IMR-90 (cell line): Measurements from ENCODE around the gene PEX14. TPM values are rescaled to one million over a fixed set of nuclear protein-coding genes. Genes with fewer than 3 reads are reported as not detected.

Source experiments
- ATAC-seq: fragments of 200-7000 bp; cut with Tn5 transposase; 2 replicates; pipeline ENCODE4 v1.9.1; 2020; ENCODE audit warnings: low read depth, mild to moderate bottlenecking, moderate library complexity
- BruUV-seq: library from RNA; stranded (reverse); fragments of 400-500 nt; replicated peaks from 2 replicates; lab custom pipeline; 2021; lab: Mats Ljungman, UMichigan
- CTCF ChIA-PET: fragments of 300-600 bp; formaldehyde crosslinking; extraction: SDS; loops from one replicate; lab custom pipeline; 2021; ENCODE audit warnings: antibody characterized with exemption; lab: Yijun Ruan, JAX
- POLR2A ChIA-PET: fragments of 300-600 bp; sonication (Branson Sonifier 250); formaldehyde crosslinking; loops from one replicate; lab custom pipeline; 2022; ENCODE audit warnings: antibody characterized with exemption; ENCODE audit not compliant: unreplicated experiment; lab: Charles Lee
- DNase-seq: peaks from one replicate; pipeline ENCODE4 v3.0.0; 2013
- H2AFZ ChIP-seq: replicated peaks from 2 replicates; pipeline ENCODE3; 2013; ENCODE audit warnings: low read length, mild to moderate bottlenecking; ENCODE audit not compliant: poor library complexity
- H2AK5ac ChIP-seq: 2 replicates; pipeline ENCODE4 v1.6.1; 2013; ENCODE audit warnings: low read depth, low read length, inconsistent platforms
- H2AK9ac ChIP-seq: replicated peaks from 2 replicates; pipeline ENCODE3; 2013; ENCODE audit warnings: mild to moderate bottlenecking, low read depth, low read length, moderate library complexity; ENCODE audit not compliant: poor library complexity
- H2BK120ac ChIP-seq: 2 replicates; pipeline ENCODE4 v1.6.1; 2013; ENCODE audit warnings: low read depth, low read length, inconsistent platforms
- H2BK15ac ChIP-seq: 3 replicates; pipeline ENCODE4 v1.6.1; 2013; ENCODE audit warnings: low read depth, low read length, inconsistent platforms
- H2BK20ac ChIP-seq: 2 replicates; pipeline ENCODE4 v1.6.1; 2013; ENCODE audit warnings: low read depth, mild to moderate bottlenecking, inconsistent platforms, low read length, moderate library complexity
- H2BK5ac ChIP-seq: 2 replicates; pipeline ENCODE4 v1.6.1; 2013; ENCODE audit warnings: mild to moderate bottlenecking, low read depth, low read length, inconsistent platforms; ENCODE audit not compliant: poor library complexity, severe bottlenecking
- H3K14ac ChIP-seq: replicated peaks from 2 replicates; pipeline ENCODE4 v1.6.1; 2013; ENCODE audit warnings: low read depth, low read length, inconsistent platforms
- H3K18ac ChIP-seq: 2 replicates; pipeline ENCODE4 v1.6.1; 2013; ENCODE audit warnings: low read depth, low read length, control low read depth
- H3K23ac ChIP-seq: 2 replicates; pipeline ENCODE4 v1.6.1; 2013; ENCODE audit warnings: low read depth, low read length, inconsistent platforms
- H3K27ac ChIP-seq: 2 replicates; pipeline ENCODE4 v1.5.1; 2013; ENCODE audit warnings: mild to moderate bottlenecking, control low read depth, low read length; ENCODE audit not compliant: insufficient read depth
- H3K27me3 ChIP-seq: 2 replicates; pipeline ENCODE4 v1.6.1; 2013; ENCODE audit warnings: low read length; ENCODE audit not compliant: control insufficient read depth, insufficient read depth
- H3K36me3 ChIP-seq: 2 replicates; pipeline ENCODE4 v1.6.1; 2013; ENCODE audit warnings: low read length, mixed read lengths; ENCODE audit not compliant: control insufficient read depth, insufficient read depth
- H3K4ac ChIP-seq: 2 replicates; pipeline ENCODE4 v1.6.1; 2013; ENCODE audit warnings: low read depth, low read length, inconsistent platforms
- H3K4me1 ChIP-seq: 2 replicates; pipeline ENCODE4 v1.6.1; 2013; ENCODE audit warnings: low read length, mixed read lengths; ENCODE audit not compliant: control insufficient read depth, insufficient read depth
- H3K4me2 ChIP-seq: 2 replicates; pipeline ENCODE4 v1.6.1; 2013; ENCODE audit warnings: low read depth, mild to moderate bottlenecking, control low read depth, low read length, moderate library complexity
- H3K4me3 ChIP-seq: 2 replicates; pipeline ENCODE4 v1.5.1; 2013; ENCODE audit warnings: low read depth, mild to moderate bottlenecking, control low read depth, low read length, moderate library complexity; ENCODE audit not compliant: insufficient read depth
- H3K56ac ChIP-seq: 2 replicates; pipeline ENCODE4 v1.6.1; 2013; ENCODE audit warnings: low read length, inconsistent platforms; ENCODE audit not compliant: insufficient read depth; ENCODE audit errors: extremely low read depth
- H3K79me1 ChIP-seq, 2 experiments: 2 replicates each; pipeline ENCODE4 v1.6.1; 2013; ENCODE audit warnings: low read length in 2 of 2, inconsistent platforms in 1 of 2, low read depth in 1 of 2
- H3K9ac ChIP-seq: 2 replicates; pipeline ENCODE4 v1.6.1; 2013; ENCODE audit warnings: low read depth, low read length, control low read depth
- H3K9me1 ChIP-seq: 2 replicates; pipeline ENCODE4 v1.6.1; 2013; ENCODE audit warnings: low read length, inconsistent platforms; ENCODE audit not compliant: insufficient read depth
- H3K9me3 ChIP-seq: 2 replicates; pipeline ENCODE4 v1.6.1; 2013; ENCODE audit warnings: low read length; ENCODE audit not compliant: control insufficient read depth, insufficient read depth
- H4K20me1 ChIP-seq: 2 replicates; pipeline ENCODE4 v1.6.1; 2013; ENCODE audit warnings: low read length, inconsistent platforms; ENCODE audit not compliant: insufficient read depth
- H4K5ac ChIP-seq: 2 replicates; pipeline ENCODE4 v1.6.1; 2013; ENCODE audit warnings: mild to moderate bottlenecking, low read depth, low read length, control low read depth
- H4K8ac ChIP-seq, 2 experiments: 2 replicates each; pipeline ENCODE4 v1.6.1; 2013; ENCODE audit warnings: low read depth in 2 of 2, low read length in 2 of 2, control low read depth in 1 of 2, inconsistent platforms in 1 of 2
- H4K91ac ChIP-seq: 2 replicates; pipeline ENCODE4 v1.6.1; 2013; ENCODE audit warnings: low read depth, low read length, inconsistent platforms; ENCODE audit not compliant: insufficient read depth
- CEBPB ChIP-seq: IDR thresholded peaks from 2 replicates; pipeline ENCODE4 v1.6.1; 2012; ENCODE audit warnings: low read depth, low read length, improper control_type of control experiment
- CTCF ChIP-seq: conservative IDR thresholded peaks from 2 replicates; pipeline ENCODE4 v1.5.1; 2012; ENCODE audit warnings: mild to moderate bottlenecking, low read depth, low read length, improper control_type of control experiment
- RCOR1 ChIP-seq: IDR thresholded peaks from 2 replicates; pipeline ENCODE4 v1.6.1; 2012; ENCODE audit warnings: mild to moderate bottlenecking, low read length, improper control_type of control experiment; ENCODE audit not compliant: insufficient replicate concordance
- WGBS, 2 experiments: methylation state at CpG; one replicate each; pipeline versions ENCODE4 v1.1.5 to v1.1.7; 2013; ENCODE audit warnings: missing lambda C conversion rate in 2 of 2; ENCODE audit not compliant: insufficient read length in 1 of 2; ENCODE audit errors: extremely low coverage in 2 of 2; 5-methylcytosine and 5-hydroxymethylcytosine counted together
- dilution Hi-C: fragments of 300-500 bp; cut with HindIII; formaldehyde crosslinking; loops from one replicate; pipeline ENCODE4 v1.14.3; 2018; ENCODE audit warnings: low sequenced_read_pairs; ENCODE audit not compliant: unreplicated experiment
- in situ Hi-C: fragments of 300-500 bp; cut with MboI; formaldehyde crosslinking; loops from 3 replicates; pipeline ENCODE4 v1.14.3; 2019; ENCODE audit warnings: low sequenced_read_pairs, inconsistent platforms, mixed read lengths
- intact Hi-C: fragments of 100-400 bp; cut with micrococcal nuclease; formaldehyde crosslinking; loops from 2 replicates; pipeline ENCODE4 v1.10.0; 2022
- polyA plus RNA-seq, 3 experiments: library from polyadenylated mRNA; depleted of rRNA; stranded (reverse); fragments of >200 nt; gene quantifications; 2 replicates each; pipeline ENCODE4 v1.2.3, GENCODE V29; 2012; ENCODE audit warnings: low replicate concordance in 1 of 3
- total RNA-seq: library from RNA; depleted of rRNA; stranded (reverse); fragments of >200 nt; gene quantifications from 2 replicates; pipeline ENCODE4 v1.2.3, GENCODE V29; 2012

Gene PEX14
- total and polyA plus RNA-seq, 2 of the 4 experiments (the other 2 are of a cell fraction) = 9.5 to 22.5 TPM

GRCh38 chr1:10635085-10635896, 160.5 kb downstream of the PEX14 start:
- H3K9me1 ChIP-seq = peaks cover 2% of the 10 kb centered on the region; the same call in 1 of the 2 replicates
- H3K79me1 ChIP-seq = no peaks in the 10 kb centered on the region
- TF ChIP-seq CTCF (no peak), RCOR1 (no peak), CEBPB (peak; percentile 75)
- peak overlapping the region; percentile 7; the same call in 1 of the 2 replicates for H4K91ac ChIP-seq
- peak; percentile 24 for DNase-seq
- no peak overlapping the region for H4K5ac ChIP-seq
- no peak overlapping the region for H2BK120ac ChIP-seq
- H4K20me1 ChIP-seq = no peaks in the 10 kb centered on the region
- no peak overlapping the region for H3K27ac ChIP-seq
- dilution Hi-C loops (no loop called here), in situ Hi-C loops (no loop called here), intact Hi-C loops (no loop called here)
- no peak overlapping the region for H3K9ac ChIP-seq
- no peak overlapping the region for H4K8ac ChIP-seq
- peak overlapping the region; percentile 37 for H2AK9ac ChIP-seq
- no TSS peak for BruUV-seq
- CTCF ChIA-PET = no interaction called here
- H2BK5ac ChIP-seq = no peak overlapping the region
- peak; percentile 13; the same call in 1 of the 2 replicates for ATAC-seq
- no peak overlapping the region for H3K18ac ChIP-seq
- no peak overlapping the region for H2BK15ac ChIP-seq
- H2BK20ac ChIP-seq = no peak overlapping the region
- H3K56ac ChIP-seq = no peak overlapping the region
- H3K36me3 ChIP-seq = no peaks in the 10 kb centered on the region; the same call in 1 of the 2 replicates
- peaks cover 3% of the 10 kb centered on the region; the same call in 1 of the 2 replicates for H3K9me3 ChIP-seq
- H2AK5ac ChIP-seq = no peak overlapping the region
- no peak overlapping the region for H3K4ac ChIP-seq
- no peak overlapping the region for H3K4me2 ChIP-seq
- POLR2A ChIA-PET = no interaction called here
- H3K27me3 ChIP-seq = peaks cover 8% of the 10 kb centered on the region; the same call in 1 of the 2 replicates
- peaks cover 9% of the 10 kb centered on the region for H3K4me1 ChIP-seq
- H3K4me3 ChIP-seq = no peak overlapping the region
- WGBS, 2 experiments = 80% methylated on average over 1 of the region's 23 CpGs; no CpG with 5 or more reads in 1 of the 2 experiments
- H2AFZ ChIP-seq = peak overlapping the region; percentile 46
- no peak overlapping the region for H3K14ac ChIP-seq
- H3K23ac ChIP-seq = no peak overlapping the region
